AG04449 (cell line): Measurements from ENCODE around the gene WDR91.
"Not testable (repeated sequence)": the region's sequence is repeated elsewhere in the genome, so short reads cannot be mapped to it uniquely, and the experiment has no call there.

ENCODE experiments used
- CTCF ChIA-PET: fragments of 350-600 bp; formaldehyde crosslinking; extraction: SDS; loops from one replicate; lab custom pipeline; 2021; ENCODE audit warnings: antibody characterized with exemption; lab: Yijun Ruan, JAX
- POLR2A ChIA-PET: fragments of 400-600, 350-600 bp; formaldehyde crosslinking; extraction: SDS; loops from one replicate; lab custom pipeline; 2020; ENCODE audit warnings: antibody characterized with exemption, inconsistent platforms; lab: Yijun Ruan, JAX
- DNase-seq: peaks from one replicate; pipeline ENCODE4 v3.0.0-alpha.2; 2010; ENCODE audit warnings: low read depth, low spot score
- H3K4me3 ChIP-seq: 2 replicates; pipeline ENCODE4 v1.5.1; 2011; ENCODE audit warnings: low read depth, mild to moderate bottlenecking, control low read depth, low read length
- TF ChIP-seq, protein P1 (sequence below): IDR thresholded peaks from one replicate; pipeline ENCODE4 v1.5.1; 2011; ENCODE audit warnings: mild to moderate bottlenecking, moderate library complexity, low read length, control low read depth, inconsistent platforms; ENCODE audit not compliant: insufficient read depth; ENCODE audit errors: missing control alignments

The WDR91 gene

DNA sequence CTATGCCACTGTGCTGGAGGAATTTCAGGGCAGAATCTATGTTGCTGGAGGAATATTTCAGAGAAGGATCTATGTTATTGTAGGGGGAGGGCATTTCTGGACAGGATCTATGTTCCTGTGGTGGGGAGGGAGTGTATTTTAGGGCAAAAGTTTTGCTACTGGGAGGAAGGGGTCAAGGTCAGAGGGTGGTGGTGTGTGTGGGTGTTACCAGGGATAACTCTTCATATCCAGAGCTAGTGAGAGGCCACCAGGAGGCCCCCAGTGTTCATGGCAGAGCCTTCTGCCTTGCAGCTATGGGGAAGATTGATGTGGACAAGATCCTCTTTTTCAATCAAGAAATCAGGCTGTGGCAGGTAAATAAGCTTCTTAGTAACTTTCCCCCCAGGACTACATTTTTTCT lies 20.4 kb upstream of the WDR91 start:
- TF ChIP-seq, protein P1, sequence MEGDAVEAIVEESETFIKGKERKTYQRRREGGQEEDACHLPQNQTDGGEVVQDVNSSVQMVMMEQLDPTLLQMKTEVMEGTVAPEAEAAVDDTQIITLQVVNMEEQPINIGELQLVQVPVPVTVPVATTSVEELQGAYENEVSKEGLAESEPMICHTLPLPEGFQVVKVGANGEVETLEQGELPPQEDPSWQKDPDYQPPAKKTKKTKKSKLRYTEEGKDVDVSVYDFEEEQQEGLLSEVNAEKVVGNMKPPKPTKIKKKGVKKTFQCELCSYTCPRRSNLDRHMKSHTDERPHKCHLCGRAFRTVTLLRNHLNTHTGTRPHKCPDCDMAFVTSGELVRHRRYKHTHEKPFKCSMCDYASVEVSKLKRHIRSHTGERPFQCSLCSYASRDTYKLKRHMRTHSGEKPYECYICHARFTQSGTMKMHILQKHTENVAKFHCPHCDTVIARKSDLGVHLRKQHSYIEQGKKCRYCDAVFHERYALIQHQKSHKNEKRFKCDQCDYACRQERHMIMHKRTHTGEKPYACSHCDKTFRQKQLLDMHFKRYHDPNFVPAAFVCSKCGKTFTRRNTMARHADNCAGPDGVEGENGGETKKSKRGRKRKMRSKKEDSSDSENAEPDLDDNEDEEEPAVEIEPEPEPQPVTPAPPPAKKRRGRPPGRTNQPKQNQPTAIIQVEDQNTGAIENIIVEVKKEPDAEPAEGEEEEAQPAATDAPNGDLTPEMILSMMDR, result no peak
- no peak overlapping the region for H3K4me3 ChIP-seq
- POLR2A ChIA-PET, result no interaction called here
- CTCF ChIA-PET, result interaction anchor here (1.5 kb wide), 1 partner anchor 43 kb away, joined by 5 read pairs; no protein-coding TSS in a partner anchor
- no peak for DNase-seq

DNA sequence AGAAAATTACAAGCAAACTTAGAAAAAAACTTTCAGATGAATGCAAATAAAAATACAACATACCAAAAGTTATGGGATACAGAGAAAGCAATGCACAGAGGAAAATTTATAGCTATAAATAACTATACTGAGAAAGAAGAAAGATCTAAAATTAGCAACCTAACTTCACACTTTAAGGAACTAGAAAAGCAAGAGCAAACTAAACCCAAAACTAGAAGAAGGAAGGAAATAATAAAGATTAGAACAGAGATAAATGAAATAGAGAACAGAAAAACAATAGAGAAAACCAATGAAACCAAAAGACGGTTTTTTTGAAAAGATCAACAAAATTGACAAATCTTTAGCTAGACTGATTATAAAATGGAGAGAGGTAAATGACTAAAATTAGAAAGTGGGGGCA lies 12.7 kb upstream of the WDR91 start:
- ChIA-PET POLR2A (no interaction called here), CTCF (interaction anchor here (1.6 to 1.9 kb wide), 2 partner anchors 11 to 50 kb away, joined by 3 to 5 read pairs; no protein-coding TSS in a partner anchor)
- TF ChIP-seq, protein P1, result no peak
- H3K4me3 ChIP-seq, result no peak overlapping the region
- no peak for DNase-seq

DNA sequence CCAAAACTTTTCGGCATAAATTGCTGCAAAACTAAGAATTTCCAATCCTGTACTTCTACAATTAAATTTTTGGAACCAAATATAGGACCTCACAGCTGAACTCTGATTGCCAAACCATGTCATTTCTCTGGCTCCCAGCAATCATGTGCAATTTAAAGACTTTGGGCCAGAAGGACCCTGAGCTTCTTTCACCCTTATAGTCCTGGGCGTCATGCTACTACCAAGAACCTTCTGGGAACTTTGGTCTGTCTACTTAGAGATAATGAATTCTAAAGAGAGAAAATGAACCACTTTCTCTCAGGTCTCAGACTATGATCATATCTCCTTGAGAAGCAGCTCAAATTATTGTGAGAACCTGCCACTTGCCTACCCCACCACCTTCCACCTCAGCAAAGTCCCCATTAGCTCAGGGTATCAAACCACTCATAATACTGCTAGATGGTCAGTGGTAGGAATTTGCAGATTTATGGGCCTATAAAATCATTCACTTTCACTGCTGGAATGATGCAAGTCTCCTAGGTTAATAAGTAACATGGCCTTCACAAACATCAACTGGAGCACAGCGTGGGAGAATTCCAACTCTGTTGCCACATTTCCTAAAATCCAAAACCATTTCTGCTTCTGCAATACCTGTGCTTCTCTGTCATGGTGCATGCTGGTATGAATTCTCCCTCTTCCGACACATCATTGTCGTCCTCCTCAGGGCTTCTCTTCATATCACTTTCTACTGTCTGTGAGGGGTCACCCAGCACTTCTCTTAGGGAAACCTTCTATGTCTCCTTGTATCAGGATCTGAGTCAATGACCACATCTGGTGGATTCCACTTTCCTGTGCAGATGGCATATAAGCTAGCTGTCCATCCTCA lies 6.6 kb upstream of the WDR91 start:
- H3K4me3 ChIP-seq, result no peak overlapping the region
- DNase-seq, result no peak
- TF ChIP-seq, protein P1, result no peak
- POLR2A ChIA-PET, result no interaction called here
- CTCF ChIA-PET, result no interaction called here

DNA sequence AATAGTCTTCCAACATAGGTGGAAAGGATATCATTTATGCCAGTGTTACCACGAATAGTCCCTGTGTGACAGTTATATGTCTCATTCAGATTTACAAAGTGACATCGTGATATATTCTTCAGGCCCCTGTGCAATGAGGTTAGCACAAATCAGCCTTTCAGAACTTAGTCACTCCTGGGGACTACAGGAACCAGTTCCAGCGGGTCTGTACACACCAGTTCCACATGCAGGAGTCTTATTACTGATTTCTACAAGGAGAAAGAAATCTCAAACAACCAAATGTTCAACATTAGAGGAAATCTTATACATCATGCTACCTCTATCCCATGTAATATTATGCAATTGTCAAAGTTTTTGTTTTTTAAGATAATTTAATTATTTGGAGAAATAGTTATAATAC lies 4.4 kb upstream of the WDR91 start:
- DNase-seq, result no peak
- ChIA-PET CTCF (no interaction called here), POLR2A (no interaction called here)
- TF ChIP-seq, protein P1, result no peak
- no peak overlapping the region for H3K4me3 ChIP-seq

DNA sequence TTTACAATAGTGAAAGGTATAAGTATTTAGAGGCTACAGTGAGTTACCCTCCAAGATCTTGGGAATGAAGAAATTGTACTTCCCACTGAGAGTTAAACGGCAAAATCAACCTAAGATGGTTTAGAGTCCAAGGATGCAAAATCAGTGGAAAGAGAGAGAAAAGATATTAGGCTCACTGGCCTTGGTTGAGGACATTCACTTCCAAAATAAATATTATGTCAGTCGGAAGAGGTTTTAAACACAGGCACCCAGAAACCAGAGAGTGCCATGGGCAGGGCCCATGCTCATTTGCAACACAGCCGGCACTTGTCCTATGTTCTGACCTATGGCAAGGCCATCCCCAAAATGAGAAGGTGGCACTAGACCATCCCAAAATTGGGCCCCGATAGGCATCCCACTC lies 3.9 kb upstream of the WDR91 start:
- ChIA-PET CTCF (no interaction called here), POLR2A (no interaction called here)
- TF ChIP-seq, protein P1, result no peak

DNA sequence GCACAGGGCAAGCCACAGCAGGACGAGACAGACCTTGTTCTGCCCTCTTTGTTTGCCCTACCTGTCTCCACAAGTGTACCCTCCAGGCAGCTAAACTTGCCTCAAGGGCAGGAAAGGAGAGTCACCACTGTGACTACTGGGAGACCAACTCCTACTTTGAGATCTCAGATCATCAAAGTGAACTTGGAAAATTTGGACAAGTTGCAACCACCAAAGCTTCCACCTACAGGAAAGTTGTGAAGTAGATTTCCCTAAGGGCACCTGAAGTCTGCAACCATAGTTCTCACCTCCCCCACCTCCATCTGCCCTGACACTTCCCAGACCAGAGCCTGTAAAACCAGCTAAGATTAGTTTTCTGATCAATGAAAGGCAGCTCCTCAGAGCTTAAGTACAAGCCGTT lies 2.5 kb upstream of the WDR91 start:
- no peak for DNase-seq
- ChIA-PET POLR2A (no interaction called here), CTCF (interaction anchor here (0.9 to 1.3 kb wide), 2 partner anchors 11 to 60 kb away, joined by 3 to 5 read pairs; no protein-coding TSS in a partner anchor)

More for the DNA sequence above, 3.9 kb upstream of the WDR91 start:
- no peak for DNase-seq
- H3K4me3 ChIP-seq, result no peak overlapping the region

DNA sequence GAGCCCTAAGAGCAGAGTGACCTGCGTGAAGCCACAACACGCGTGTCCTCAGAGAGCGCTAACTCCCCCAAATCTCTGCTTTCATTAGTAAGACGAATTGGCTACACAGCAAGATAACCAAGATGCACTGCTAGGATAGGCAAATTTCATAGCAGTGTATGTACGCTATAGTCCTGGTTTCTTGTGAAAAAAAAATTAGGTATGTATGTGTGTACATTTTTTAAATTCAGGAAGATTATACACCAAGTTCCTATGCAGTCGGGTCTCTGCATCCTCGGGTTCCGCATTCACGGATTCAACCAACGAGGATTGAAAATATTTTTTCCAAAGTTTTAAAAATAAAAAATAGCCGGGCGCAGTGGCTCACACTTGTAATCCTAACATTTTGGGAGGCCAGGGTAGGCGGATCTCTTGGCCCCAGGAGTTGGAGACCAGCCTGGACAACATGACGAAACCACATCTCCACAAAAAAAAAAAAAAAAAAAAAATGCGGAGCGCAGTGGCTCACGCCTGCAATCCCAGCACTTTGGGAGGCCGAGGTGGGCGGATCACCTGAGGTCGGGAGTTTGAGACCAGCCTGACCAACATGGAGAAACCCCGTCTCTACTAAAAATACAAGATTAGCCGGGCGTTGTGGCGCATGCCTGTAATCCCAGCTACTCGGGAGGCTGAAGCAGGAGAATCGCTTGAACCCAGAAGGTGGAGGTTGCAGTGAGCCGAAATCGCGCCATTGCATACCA lies 790 bp upstream of the WDR91 start:
- peak overlapping the region; percentile 71 for H3K4me3 ChIP-seq
- CTCF ChIA-PET, result interaction anchor here (1.5 to 1.9 kb wide), 3 partner anchors 34 to 62 kb away, joined by 3 to 5 read pairs (median 5); partner anchors contain the start of gene CYREN
- POLR2A ChIA-PET, DNase-seq: not testable (repeated sequence)

More for the DNA sequence above, 2.5 kb upstream of the WDR91 start:
- H3K4me3 ChIP-seq, result no peak overlapping the region
- TF ChIP-seq, protein P1, result no peak
